Endodermal cell (in vitro differentiated cells): ENCODE data around the gene NECTIN4. TPM values are rescaled to one million over a fixed set of nuclear protein-coding genes. Genes with fewer than 3 reads are reported as not detected.
"Not testable (repeated sequence)": the region's sequence is repeated elsewhere in the genome, so short reads cannot be mapped to it uniquely, and the experiment has no call there.

ENCODE experiments used
- DNase-seq: peaks from one replicate; pipeline ENCODE4 v3.0.0-alpha.2; 2017
- H3K27ac ChIP-seq: 2 replicates; pipeline ENCODE4 v1.5.1; 2013; ENCODE audit warnings: mild to moderate bottlenecking, low read depth, low read length, moderate library complexity
- H3K27me3 ChIP-seq: 2 replicates; pipeline ENCODE4 v1.6.1; 2013; ENCODE audit warnings: mild to moderate bottlenecking, low read length, moderate library complexity; ENCODE audit not compliant: insufficient read depth, control insufficient read depth, poor library complexity, severe bottlenecking
- H3K36me3 ChIP-seq: 2 replicates; pipeline ENCODE4 v1.7.0; 2013; ENCODE audit warnings: mild to moderate bottlenecking, low read length, moderate library complexity; ENCODE audit not compliant: control insufficient read depth, insufficient read depth
- H3K4me1 ChIP-seq: one replicate; pipeline ENCODE4 v1.7.0; 2013; ENCODE audit warnings: low read length; ENCODE audit not compliant: control insufficient read depth, insufficient read depth
- H3K4me3 ChIP-seq: 2 replicates; pipeline ENCODE4 v1.5.1; 2013; ENCODE audit warnings: mild to moderate bottlenecking, low read length, moderate library complexity
- H3K9ac ChIP-seq: 2 replicates; pipeline ENCODE4 v1.6.1; 2013; ENCODE audit warnings: mild to moderate bottlenecking, low read length, moderate library complexity; ENCODE audit not compliant: poor library complexity, severe bottlenecking; ENCODE audit errors: extremely low read depth
- H3K9me3 ChIP-seq: 2 replicates; pipeline ENCODE4 v1.6.1; 2013; ENCODE audit warnings: mild to moderate bottlenecking, low read length, moderate library complexity; ENCODE audit not compliant: control insufficient read depth
- H3K27ac Mint-ChIP-seq: 2 replicates; pipeline ENCODE4 v1.8.0; 2020; ENCODE audit warnings: mixed read lengths
- H3K27me3 Mint-ChIP-seq: 2 replicates; pipeline ENCODE4 v1.8.0; 2021; ENCODE audit warnings: mild to moderate bottlenecking, mixed read lengths; ENCODE audit not compliant: insufficient read depth
- H3K36me3 Mint-ChIP-seq: 2 replicates; pipeline ENCODE4 v1.8.0; 2020; ENCODE audit warnings: low read depth, mixed read lengths
- H3K4me1 Mint-ChIP-seq: 2 replicates; pipeline ENCODE4 v1.8.0; 2020; ENCODE audit warnings: mixed read lengths
- H3K4me3 Mint-ChIP-seq: 2 replicates; pipeline ENCODE4 v1.8.0; 2020; ENCODE audit warnings: mild to moderate bottlenecking, moderate library complexity, mixed read lengths
- H3K9me3 Mint-ChIP-seq: 2 replicates; pipeline ENCODE4 v1.8.0; 2020; ENCODE audit warnings: mild to moderate bottlenecking, mixed read lengths
- CTCF ChIP-seq: fragments of 200-600 bp; sonication (generic); conservative IDR thresholded peaks from 2 replicates; pipeline ENCODE4 v1.5.0; 2021; ENCODE audit warnings: antibody characterized with exemption, mild to moderate bottlenecking
- WGBS, 2 experiments: methylation state at CpG; one replicate each; pipeline versions ENCODE4 v1.1.5 to v1.1.7; 2013; ENCODE audit warnings: missing lambda C conversion rate in 2 of 2, mixed read lengths in 1 of 2; ENCODE audit not compliant: insufficient coverage in 1 of 2, insufficient read length in 1 of 2; 5-methylcytosine and 5-hydroxymethylcytosine counted together
- total RNA-seq, 2 donors: library from RNA; stranded (reverse); fragmentation: NEBNext Ultra II Directional in 1 of 2; extraction: Animal tissue kit (Norgen Biotek cat#: 25700) in 1 of 2; gene quantifications; 2 replicates in 1 of 2; 3 replicates in 1 of 2; pipeline ENCODE4 v1.2.1, GENCODE V29; 2021

The NECTIN4 gene
- total RNA-seq, 2 donors from 2014 or later = not detected

- Mint-ChIP-seq H3K9me3 (peaks cover 11% of the 10 kb centered on the region), H3K27ac (no peak overlapping the region), H3K4me1 (peaks cover 6% of the 10 kb centered on the region), H3K36me3 (peaks cover 9% of the 10 kb centered on the region), H3K4me3 (no peak overlapping the region), H3K27me3 (no peaks in the 10 kb centered on the region)
- Histone ChIP-seq H3K4me1 (peaks cover 6% of the 10 kb centered on the region), H3K27me3 (no peaks in the 10 kb centered on the region), H3K4me3 (no peak overlapping the region), H3K36me3 (no peaks in the 10 kb centered on the region), H3K9ac (no peak overlapping the region), H3K9me3 (no peaks in the 10 kb centered on the region), H3K27ac (no peak overlapping the region)
- TF ChIP-seq CTCF = no peak
- no peak for DNase-seq
- 92 to 95% methylated on average over 3 of the region's 3 CpGs for WGBS, 2 experiments
Measured at GRCh38 chr1:161033751-161034150, 55.6 kb downstream of the NECTIN4 start.

- 96 to 100% methylated on average over 1 of the region's 1 CpG for WGBS, 2 experiments
- Histone ChIP-seq H3K9ac (no peak overlapping the region), H3K4me3 (no peak overlapping the region), H3K4me1 (peaks cover under 1% of the 10 kb centered on the region), H3K36me3 (no peaks in the 10 kb centered on the region), H3K27ac (no peak overlapping the region), H3K9me3 (peaks cover 7% of the 10 kb centered on the region), H3K27me3 (no peaks in the 10 kb centered on the region)
- H3K9me3 Mint-ChIP-seq = peaks cover 15% of the 10 kb centered on the region
- peaks cover 2% of the 10 kb centered on the region for H3K4me1 Mint-ChIP-seq
- no peak overlapping the region for H3K27ac Mint-ChIP-seq
- TF ChIP-seq CTCF = no peak
- no peak overlapping the region for H3K4me3 Mint-ChIP-seq
- H3K36me3 Mint-ChIP-seq = peaks cover 15% of the 10 kb centered on the region
- no peaks in the 10 kb centered on the region for H3K27me3 Mint-ChIP-seq
- DNase-seq = no peak
Measured at GRCh38 chr1:161032409-161032808, 56.9 kb downstream of the NECTIN4 start.

GRCh38 chr1:161031874-161032273, 57.5 kb downstream of the NECTIN4 start:
- Histone ChIP-seq H3K36me3 (no peaks in the 10 kb centered on the region), H3K9ac (no peak overlapping the region), H3K4me3 (no peak overlapping the region), H3K27me3 (no peaks in the 10 kb centered on the region), H3K4me1 (no peaks in the 10 kb centered on the region), H3K27ac (no peak overlapping the region), H3K9me3 (peaks cover 7% of the 10 kb centered on the region)
- Mint-ChIP-seq H3K36me3 (peaks cover 18% of the 10 kb centered on the region), H3K4me3 (no peak overlapping the region), H3K4me1 (no peaks in the 10 kb centered on the region), H3K27ac (no peak overlapping the region), H3K27me3 (no peaks in the 10 kb centered on the region), H3K9me3 (peaks cover 19% of the 10 kb centered on the region)
- 89% methylated on average over 2 of the region's 2 CpGs; no CpG with 5 or more reads in 1 of the 2 experiments for WGBS, 2 experiments
- no peak for TF ChIP-seq CTCF
- no peak for DNase-seq

GRCh38 chr1:161029466-161029865, 59.9 kb downstream of the NECTIN4 start:
- not testable (repeated sequence) for H3K4me1 Mint-ChIP-seq, H3K36me3 ChIP-seq, DNase-seq, H3K4me1 ChIP-seq, H3K27me3 ChIP-seq, H3K9ac ChIP-seq, H3K4me3 ChIP-seq, H3K27ac ChIP-seq, H3K27ac Mint-ChIP-seq, H3K4me3 Mint-ChIP-seq, H3K9me3 ChIP-seq, H3K27me3 Mint-ChIP-seq
- peaks cover 18% of the 10 kb centered on the region for H3K36me3 Mint-ChIP-seq
- WGBS, 2 experiments = 95 to 97% methylated on average over 14 to 32 of the region's 32 CpGs
- H3K9me3 Mint-ChIP-seq = peaks cover 19% of the 10 kb centered on the region

- not testable (repeated sequence) for H3K36me3 ChIP-seq, H3K27me3 ChIP-seq, H3K4me1 Mint-ChIP-seq, H3K4me3 ChIP-seq, H3K9ac ChIP-seq, DNase-seq, H3K9me3 ChIP-seq, H3K27ac ChIP-seq, H3K4me3 Mint-ChIP-seq, H3K27me3 Mint-ChIP-seq, H3K4me1 ChIP-seq, H3K27ac Mint-ChIP-seq
- peaks cover 19% of the 10 kb centered on the region for H3K9me3 Mint-ChIP-seq
- peaks cover 18% of the 10 kb centered on the region for H3K36me3 Mint-ChIP-seq
- 86 to 88% methylated on average over 1 of the region's 1 CpG for WGBS, 2 experiments
Measured at GRCh38 chr1:161026954-161027353, 62.4 kb downstream of the NECTIN4 start.
